Right atrium auricular region (tissue), 2 donors: ENCODE results near the gene LLGL1. TPM values are rescaled to one million over a fixed set of nuclear protein-coding genes. Genes with fewer than 3 reads are reported as not detected.
"Not testable (repeated sequence)": the region's sequence is repeated elsewhere in the genome, so short reads cannot be mapped to it uniquely, and the experiment has no call there.

Source experiments
- DNase-seq: peaks from one replicate; pipeline ENCODE4 v3.0.0-alpha.2; 2019; ENCODE audit warnings: low spot score
- H3K27ac ChIP-seq, 2 donors: fragments of 200-600 bp; sonication (generic); 1 replicate in 1 of 2; 2 replicates in 1 of 2; pipeline ENCODE4 v1.5.1; 2016 to 2019
- H3K27me3 ChIP-seq, 2 donors: fragments of 200-600 bp; sonication (generic); one replicate each; pipeline versions ENCODE4 v1.5.1 to v1.6.0; 2017 to 2019
- H3K36me3 ChIP-seq: fragments of 200-600 bp; sonication (generic); one replicate; pipeline ENCODE4 v1.5.1; 2016
- H3K4me1 ChIP-seq, 2 donors: fragments of 200-600 bp; sonication (generic); one replicate each; pipeline versions ENCODE4 v1.5.1 to v1.6.0; 2017 to 2019
- H3K4me3 ChIP-seq, 2 donors: fragments of 200-600 bp; sonication (generic); 1 replicate in 1 of 2; 2 replicates in 1 of 2; pipeline ENCODE4 v1.5.1; 2017 to 2019; ENCODE audit warnings: mild to moderate bottlenecking in 1 of 2, moderate library complexity in 1 of 2
- H3K9me3 ChIP-seq, 2 donors: fragments of 200-600 bp; sonication (generic); one replicate each; pipeline ENCODE4 v1.5.1; 2019
- CTCF ChIP-seq, 2 donors: fragments of 200-600 bp; sonication (generic); IDR thresholded peaks; one replicate each; pipeline ENCODE4 v1.5.1; 2019; ENCODE audit warnings: antibody characterized with exemption in 2 of 2
- total RNA-seq, 2 donors: library from RNA; depleted of rRNA; stranded (reverse); fragments of >200 nt; gene quantifications; one replicate each; pipeline ENCODE4 v1.1.0, GENCODE V29; 2016

The LLGL1 gene
- total RNA-seq, 2 donors from 2014 or later, result 12.6 to 16.7 TPM

GRCh38 chr17:18208092-18208491 lies 17.3 kb upstream of the LLGL1 start:
- H3K4me1 ChIP-seq, result peaks cover 0 to 3% of the 10 kb centered on the region in 2 donors
- no peak for TF ChIP-seq CTCF (IDR thresholded peaks at IDR 0.05)
- H3K4me3 ChIP-seq, result no peak overlapping the region
- H3K36me3 ChIP-seq, result peaks cover 50% of the 10 kb centered on the region
- H3K27ac ChIP-seq, result no peak overlapping the region
- no peaks in the 10 kb centered on the region for H3K27me3 ChIP-seq
- no peaks in the 10 kb centered on the region for H3K9me3 ChIP-seq
- DNase-seq, result no peak

- TF ChIP-seq CTCF (IDR thresholded peaks at IDR 0.05), result no peak
Observed at GRCh38 chr17:18213666-18214270, 11.7 kb upstream of the LLGL1 start.

GRCh38 chr17:18216906-18217305 lies 8.5 kb upstream of the LLGL1 start:
- not testable (repeated sequence) for H3K4me3 ChIP-seq, DNase-seq, H3K9me3 ChIP-seq, H3K4me1 ChIP-seq, H3K36me3 ChIP-seq, H3K27ac ChIP-seq, H3K27me3 ChIP-seq

More at GRCh38 chr17:18213666-18214270, 11.7 kb upstream of the LLGL1 start:
- Histone ChIP-seq H3K4me1 (peaks cover 0 to 3% of the 10 kb centered on the region in 2 donors), H3K27me3 (no peaks in the 10 kb centered on the region), H3K4me3 (no peak overlapping the region), H3K27ac (no peak overlapping the region), H3K36me3 (peaks cover 24% of the 10 kb centered on the region), H3K9me3 (no peaks in the 10 kb centered on the region)
- DNase-seq, result no peak

GRCh38 chr17:18217412-18218015 lies 7.9 kb upstream of the LLGL1 start:
- TF ChIP-seq CTCF (IDR thresholded peaks at IDR 0.05), result peak; percentile 91 to 97
- H3K27ac ChIP-seq, result no peak overlapping the region
- DNase-seq, result peak; percentile 81

GRCh38 chr17:18218756-18219415 lies 6.5 kb upstream of the LLGL1 start:
- no peak overlapping the region for H3K27ac ChIP-seq
- H3K36me3 ChIP-seq, result no peaks in the 10 kb centered on the region
- peaks cover 0 to 10% of the 10 kb centered on the region in 2 donors for H3K4me1 ChIP-seq
- H3K9me3 ChIP-seq, result no peaks in the 10 kb centered on the region
- no peak for TF ChIP-seq CTCF (IDR thresholded peaks at IDR 0.05)
- H3K4me3 ChIP-seq, result no peak overlapping the region
- no peaks in the 10 kb centered on the region for H3K27me3 ChIP-seq
- no peak for DNase-seq

More at GRCh38 chr17:18217412-18218015, 7.9 kb upstream of the LLGL1 start:
- H3K4me3 ChIP-seq, result no peak overlapping the region
- no peaks in the 10 kb centered on the region for H3K27me3 ChIP-seq
- H3K4me1 ChIP-seq, result peaks cover 0 to 10% of the 10 kb centered on the region in 2 donors
- no peaks in the 10 kb centered on the region for H3K36me3 ChIP-seq
- H3K9me3 ChIP-seq, result no peaks in the 10 kb centered on the region

GRCh38 chr17:18224053-18224386 lies 1.4 kb upstream of the LLGL1 start:
- Histone ChIP-seq H3K9me3 (no peaks in the 10 kb centered on the region), H3K4me3 (no peak overlapping the region), H3K27me3 (no peaks in the 10 kb centered on the region), H3K27ac (peak overlapping the region; percentile 51 to 73), H3K36me3 (no peaks in the 10 kb centered on the region), H3K4me1 (peaks cover 0 to 26% of the 10 kb centered on the region in 2 donors)
- no peak for TF ChIP-seq CTCF (IDR thresholded peaks at IDR 0.05)
- DNase-seq, result no peak
